Mesenchymal stem cell (in vitro differentiated cells and primary cell): Measurements from ENCODE around the gene ATP1A2.
A peak's percentile ranks its signal among the peaks of the same experiment; 100 is the strongest.

ENCODE experiments used
- DNase-seq: peaks from one replicate; pipeline ENCODE4 v3.0.0-alpha.2; 2013
- H2AFZ ChIP-seq: one replicate; pipeline ENCODE4 v1.6.1; 2013; ENCODE audit warnings: low read depth, mild to moderate bottlenecking, control low read depth, inconsistent platforms, low read length, moderate library complexity
- H2AK5ac ChIP-seq: 2 replicates; pipeline ENCODE4 v1.6.1; 2013; ENCODE audit warnings: low read length, moderate library complexity, mild to moderate bottlenecking, inconsistent platforms; ENCODE audit not compliant: severe bottlenecking
- H2BK120ac ChIP-seq: one replicate; pipeline ENCODE4 v1.6.1; 2013; ENCODE audit warnings: low read depth, mild to moderate bottlenecking, inconsistent platforms, low read length, moderate library complexity
- H2BK12ac ChIP-seq, 2 experiments: one replicate each; pipeline ENCODE4 v1.6.1; 2013; ENCODE audit warnings: inconsistent platforms in 2 of 2, low read length in 2 of 2, mild to moderate bottlenecking in 2 of 2, moderate library complexity in 2 of 2, control low read depth in 1 of 2
- H2BK15ac ChIP-seq: one replicate; pipeline ENCODE4 v1.6.1; 2013; ENCODE audit warnings: mild to moderate bottlenecking, low read depth, inconsistent platforms; ENCODE audit not compliant: poor library complexity, severe bottlenecking
- H2BK5ac ChIP-seq: 2 replicates; pipeline ENCODE4 v1.6.1; 2013; ENCODE audit warnings: low read depth, mild to moderate bottlenecking, low read length, control low read depth, inconsistent platforms; ENCODE audit not compliant: poor library complexity, severe bottlenecking
- H3K14ac ChIP-seq, 2 experiments: one replicate each; pipeline ENCODE4 v1.6.1; 2013; ENCODE audit warnings: inconsistent platforms in 2 of 2, low read length in 2 of 2, control low read depth in 1 of 2, mild to moderate bottlenecking in 1 of 2, moderate library complexity in 1 of 2
- H3K18ac ChIP-seq, 2 experiments: one replicate each; pipeline ENCODE4 v1.6.1; 2013; ENCODE audit warnings: inconsistent platforms in 2 of 2, low read length in 2 of 2, control low read depth in 1 of 2, low read depth in 1 of 2, mild to moderate bottlenecking in 1 of 2
- H3K23ac ChIP-seq, 2 experiments: one replicate each; pipeline ENCODE4 v1.6.1; 2013; ENCODE audit warnings: inconsistent platforms in 2 of 2, low read length in 2 of 2, mild to moderate bottlenecking in 2 of 2, moderate library complexity in 2 of 2, control low read depth in 1 of 2
- H3K27ac ChIP-seq: 2 replicates; pipeline ENCODE4 v1.5.1; 2013; ENCODE audit warnings: mild to moderate bottlenecking, moderate library complexity, low read length, control low read depth, inconsistent platforms; ENCODE audit not compliant: poor library complexity, severe bottlenecking
- H3K27me3 ChIP-seq, 2 experiments: 2 replicates each; pipeline versions ENCODE4 v1.6.1 to v1.7.0; 2013; ENCODE audit warnings: low read length in 2 of 2, mild to moderate bottlenecking in 2 of 2, moderate library complexity in 2 of 2, control low read depth in 1 of 2, inconsistent platforms in 1 of 2; ENCODE audit not compliant: control insufficient read depth in 1 of 2, insufficient read depth in 1 of 2
- H3K36me3 ChIP-seq, 2 experiments: 2 replicates each; pipeline versions ENCODE4 v1.6.1 to v1.7.0; 2013; ENCODE audit warnings: low read length in 2 of 2, control low read depth in 1 of 2, inconsistent platforms in 1 of 2, low read depth in 1 of 2, mild to moderate bottlenecking in 1 of 2; ENCODE audit not compliant: insufficient read depth in 2 of 2, control insufficient read depth in 1 of 2
- H3K4ac ChIP-seq, 2 experiments: one replicate each; pipeline ENCODE4 v1.6.1; 2013; ENCODE audit warnings: inconsistent platforms in 2 of 2, low read length in 2 of 2, mild to moderate bottlenecking in 2 of 2, moderate library complexity in 2 of 2, control low read depth in 1 of 2, low read depth in 1 of 2
- H3K4me1 ChIP-seq: 2 replicates; pipeline ENCODE4 v1.6.1; 2013; ENCODE audit warnings: low read depth, low read length, control low read depth; ENCODE audit not compliant: control insufficient read depth, insufficient read depth
- H3K4me2 ChIP-seq: 2 replicates; pipeline ENCODE4 v1.6.1; 2013; ENCODE audit warnings: low read length, mild to moderate bottlenecking, inconsistent platforms; ENCODE audit not compliant: poor library complexity, severe bottlenecking
- H3K4me3 ChIP-seq, 2 experiments: 2 replicates each; pipeline versions ENCODE4 v1.5.1 to v1.7.0; 2013; ENCODE audit warnings: low read length in 2 of 2, mild to moderate bottlenecking in 2 of 2, control low read depth in 1 of 2, low read depth in 1 of 2; ENCODE audit not compliant: insufficient read depth in 1 of 2
- H3K79me1 ChIP-seq: replicated peaks from 2 replicates; pipeline ENCODE4 v1.6.1; 2013; ENCODE audit warnings: mild to moderate bottlenecking, control low read depth, low read length, inconsistent platforms; ENCODE audit not compliant: poor library complexity, severe bottlenecking
- H3K9ac ChIP-seq: 2 replicates; pipeline ENCODE4 v1.7.0; 2013; ENCODE audit warnings: mild to moderate bottlenecking, low read length, moderate library complexity
- H3K9me3 ChIP-seq: 2 replicates; pipeline ENCODE4 v1.7.0; 2013; ENCODE audit warnings: mild to moderate bottlenecking, low read length; ENCODE audit not compliant: control insufficient read depth
- H4K8ac ChIP-seq: one replicate; pipeline ENCODE4 v1.6.1; 2013; ENCODE audit warnings: inconsistent platforms, mild to moderate bottlenecking, low read length, moderate library complexity
- H4K91ac ChIP-seq: one replicate; pipeline ENCODE4 v1.6.1; 2013; ENCODE audit warnings: mild to moderate bottlenecking, low read length, inconsistent platforms
- WGBS: methylation state at CpG from one replicate; pipeline ENCODE4 v1.1.7; 2013; ENCODE audit warnings: mixed read lengths; 5-methylcytosine and 5-hydroxymethylcytosine counted together

The ATP1A2 gene

GRCh38 chr1:160149233-160149632, 33.7 kb downstream of the ATP1A2 start:
- Histone ChIP-seq H3K79me1 (no peaks in the 10 kb centered on the region), H2AK5ac (no peak overlapping the region), H3K23ac (no peak overlapping the region), H4K8ac (no peak overlapping the region), H3K9ac (peak overlapping the region; percentile 79), H3K36me3 (no peaks in the 10 kb centered on the region), H3K4ac (no peak overlapping the region), H3K4me1 (no peaks in the 10 kb centered on the region), H4K91ac (no peak overlapping the region), H2BK120ac (no peak overlapping the region), H3K27me3 (peaks cover 4 to 5% of the 10 kb centered on the region in 2 experiments), H3K14ac (no peak overlapping the region), H3K4me2 (no peak overlapping the region), H2AFZ (no peak overlapping the region), H3K4me3 (no peak overlapping the region), H2BK15ac (no peak overlapping the region), H3K18ac (no peak overlapping the region), H3K9me3 (no peaks in the 10 kb centered on the region), H2BK12ac (no peak overlapping the region), H3K27ac (no peak overlapping the region), H2BK5ac (no peak overlapping the region)
- no peak for DNase-seq

- no peak overlapping the region for H3K14ac ChIP-seq
- H4K8ac ChIP-seq = no peak overlapping the region
- no peaks in the 10 kb centered on the region for H3K79me1 ChIP-seq
- peaks cover 4 to 5% of the 10 kb centered on the region in 2 experiments for H3K27me3 ChIP-seq
- no peak overlapping the region for H2BK15ac ChIP-seq
- H3K23ac ChIP-seq = no peak overlapping the region
- no peak overlapping the region for H2BK12ac ChIP-seq
- H2AK5ac ChIP-seq = no peak overlapping the region
- H3K4me3 ChIP-seq = no peak overlapping the region
- H3K4me2 ChIP-seq = no peak overlapping the region
- H3K9ac ChIP-seq = peak overlapping the region; percentile 79
- no peak overlapping the region for H4K91ac ChIP-seq
- H3K9me3 ChIP-seq = no peaks in the 10 kb centered on the region
- no peak overlapping the region for H3K4ac ChIP-seq
- no peaks in the 10 kb centered on the region for H3K4me1 ChIP-seq
- no peak overlapping the region for H3K18ac ChIP-seq
- no peak for DNase-seq
- H3K27ac ChIP-seq = no peak overlapping the region
- no peak overlapping the region for H2AFZ ChIP-seq
- H3K36me3 ChIP-seq = no peaks in the 10 kb centered on the region
- H2BK120ac ChIP-seq = no peak overlapping the region
- H2BK5ac ChIP-seq = no peak overlapping the region
- WGBS = 94% methylated on average over 2 of the region's 2 CpGs
These were observed 34.2 kb downstream of the ATP1A2 start for GRCh38 chr1:160149716-160150115.

- Histone ChIP-seq H3K27me3 (peaks cover 4 to 5% of the 10 kb centered on the region in 2 experiments), H2AK5ac (no peak within 1 kb of the TSS), H3K79me1 (no peaks in the 10 kb centered on the region), H3K23ac (no peak within 1 kb of the TSS), H3K27ac (no peak within 1 kb of the TSS), H3K4ac (no peak within 1 kb of the TSS), H2BK15ac (no peak within 1 kb of the TSS), H3K18ac (no peak within 1 kb of the TSS), H3K9me3 (no peaks in the 10 kb centered on the region), H4K91ac (no peak within 1 kb of the TSS), H3K4me2 (no peak within 1 kb of the TSS), H2BK5ac (no peak within 1 kb of the TSS), H2BK120ac (no peak within 1 kb of the TSS), H2AFZ (no peak within 1 kb of the TSS), H3K4me3 (no peak within 1 kb of the TSS), H3K9ac (no peak within 1 kb of the TSS), H3K14ac (no peak within 1 kb of the TSS), H3K36me3 (no peaks in the 10 kb centered on the region), H4K8ac (no peak within 1 kb of the TSS), H2BK12ac (no peak within 1 kb of the TSS), H3K4me1 (no peaks in the 10 kb centered on the region)
- DNase-seq = no peak
- 94% methylated on average over 6 of the region's 6 CpGs for WGBS
These were observed 35.7 kb downstream of the ATP1A2 start, which contains the start of gene ATP1A4 for GRCh38 chr1:160151303-160151702. Gene ATP1A4, plus strand, starts transcription at chr1:160151603. Its CDS starts 438 bp downstream, at chr1:160152041.

GRCh38 chr1:160154790-160155189, 39.2 kb downstream of the ATP1A2 start:
- Histone ChIP-seq H2BK15ac (no peak overlapping the region), H4K8ac (no peak overlapping the region), H2AK5ac (no peak overlapping the region), H4K91ac (no peak overlapping the region), H3K9me3 (no peaks in the 10 kb centered on the region), H3K4me1 (no peaks in the 10 kb centered on the region), H3K27ac (no peak overlapping the region), H2BK5ac (no peak overlapping the region), H3K36me3 (no peaks in the 10 kb centered on the region), H3K14ac (no peak overlapping the region), H3K4ac (no peak overlapping the region), H2BK12ac (no peak overlapping the region), H3K4me3 (no peak overlapping the region), H3K23ac (no peak overlapping the region), H3K18ac (no peak overlapping the region), H2BK120ac (no peak overlapping the region), H3K27me3 (peaks cover 5 to 11% of the 10 kb centered on the region in 2 experiments), H3K4me2 (no peak overlapping the region), H2AFZ (no peak overlapping the region), H3K79me1 (no peaks in the 10 kb centered on the region), H3K9ac (no peak overlapping the region)
- 89% methylated on average over 3 of the region's 3 CpGs for WGBS
- no peak for DNase-seq
